ENCODE data around the gene FAM135A. TPM values are rescaled to one million over a fixed set of nuclear protein-coding genes. Genes with fewer than 3 reads are reported as not detected.

Gene FAM135A
- total RNA-seq, 1 donor: 29.4 TPM

- DNase-seq (ENCODE audit: low read depth): no peak
- no peak for TF ChIP-seq CTCF (IDR thresholded peaks at IDR 0.05; ENCODE audit: insufficient read depth, low read depth, low read length)
- H3K4me3 ChIP-seq (ENCODE audit: low read depth, low read length): no peak overlapping the region
Observed at GRCh38 chr6:70396163-70396562, 17.1 kb upstream of the FAM135A start.

- no peak overlapping the region for H3K4me3 ChIP-seq (ENCODE audit: low read depth, low read length)
- DNase-seq (ENCODE audit: low read depth): peak; percentile 11
- TF ChIP-seq CTCF (IDR thresholded peaks at IDR 0.05; ENCODE audit: insufficient read depth, low read depth, low read length): no peak
Observed at GRCh38 chr6:70396796-70397729, 16.2 kb upstream of the FAM135A start.

GRCh38 chr6:70398783-70399728 lies 14.3 kb upstream of the FAM135A start:
- peak; percentile 9 for DNase-seq (ENCODE audit: low read depth)
- no peak overlapping the region for H3K4me3 ChIP-seq (ENCODE audit: low read depth, low read length)
- TF ChIP-seq CTCF (IDR thresholded peaks at IDR 0.05; ENCODE audit: insufficient read depth, low read depth, low read length): no peak

GRCh38 chr6:70404658-70405057 lies 8.7 kb upstream of the FAM135A start:
- no peak overlapping the region for H3K4me3 ChIP-seq (ENCODE audit: low read depth, low read length)
- DNase-seq (ENCODE audit: low read depth): no peak
- TF ChIP-seq CTCF (IDR thresholded peaks at IDR 0.05; ENCODE audit: insufficient read depth, low read depth, low read length): no peak

GRCh38 chr6:70409216-70409615 lies 4.1 kb upstream of the FAM135A start:
- no peak for TF ChIP-seq CTCF (IDR thresholded peaks at IDR 0.05; ENCODE audit: insufficient read depth, low read depth, low read length)
- no peak for DNase-seq (ENCODE audit: low read depth)
- no peak overlapping the region for H3K4me3 ChIP-seq (ENCODE audit: low read depth, low read length)

- TF ChIP-seq CTCF (IDR thresholded peaks at IDR 0.05; ENCODE audit: insufficient read depth, low read depth, low read length): no peak
- no peak overlapping the region for H3K4me3 ChIP-seq (ENCODE audit: low read depth, low read length)
- DNase-seq (ENCODE audit: low read depth): peak; percentile 29
Observed at GRCh38 chr6:70411542-70412251, 1.6 kb upstream of the FAM135A start.

Measured in fibroblast of villous mesenchyme (primary cell).